ENCODE measurements around the gene EMX2. TPM values are rescaled to one million over a fixed set of nuclear protein-coding genes. Genes with fewer than 3 reads are reported as not detected.
A peak's percentile ranks its signal among the peaks of the same experiment; 100 is the strongest.

EMX2 gene
- total and polyA plus RNA-seq, 2 of the 13 experiments (the other 11 are each of a cell fraction or from before 2014, with no cell fraction given) = not detected

DNA sequence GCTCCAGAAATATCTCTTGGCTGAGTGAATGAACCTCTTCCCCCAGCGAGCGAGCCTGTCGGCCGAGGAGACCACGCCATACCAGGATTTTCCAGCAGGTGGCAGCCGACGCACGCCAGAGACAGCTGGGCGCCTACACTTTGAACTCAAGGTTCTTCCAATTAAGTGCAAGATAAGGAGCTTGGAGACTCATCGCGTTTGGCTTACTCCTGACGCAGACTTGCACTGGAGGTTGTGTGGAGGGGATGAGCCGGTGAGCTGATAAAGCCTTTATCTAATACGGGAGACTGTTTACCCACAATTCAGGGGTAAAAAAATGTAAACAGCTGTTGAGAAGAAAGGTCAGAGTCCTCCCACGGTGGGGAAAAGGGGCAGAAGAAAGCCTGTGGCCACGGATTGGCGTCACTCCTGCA, 45.9 kb upstream of the EMX2 start (continued):
- TF ChIP-seq, protein P1, sequence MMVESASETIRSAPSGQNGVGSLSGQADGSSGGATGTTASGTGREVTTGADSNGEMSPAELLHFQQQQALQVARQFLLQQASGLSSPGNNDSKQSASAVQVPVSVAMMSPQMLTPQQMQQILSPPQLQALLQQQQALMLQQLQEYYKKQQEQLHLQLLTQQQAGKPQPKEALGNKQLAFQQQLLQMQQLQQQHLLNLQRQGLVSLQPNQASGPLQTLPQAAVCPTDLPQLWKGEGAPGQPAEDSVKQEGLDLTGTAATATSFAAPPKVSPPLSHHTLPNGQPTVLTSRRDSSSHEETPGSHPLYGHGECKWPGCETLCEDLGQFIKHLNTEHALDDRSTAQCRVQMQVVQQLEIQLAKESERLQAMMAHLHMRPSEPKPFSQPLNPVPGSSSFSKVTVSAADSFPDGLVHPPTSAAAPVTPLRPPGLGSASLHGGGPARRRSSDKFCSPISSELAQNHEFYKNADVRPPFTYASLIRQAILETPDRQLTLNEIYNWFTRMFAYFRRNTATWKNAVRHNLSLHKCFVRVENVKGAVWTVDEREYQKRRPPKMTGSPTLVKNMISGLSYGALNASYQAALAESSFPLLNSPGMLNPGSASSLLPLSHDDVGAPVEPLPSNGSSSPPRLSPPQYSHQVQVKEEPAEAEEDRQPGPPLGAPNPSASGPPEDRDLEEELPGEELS (CRISPR knock-in tag; IDR thresholded peaks at IDR 0.05) = peak; percentile 77
- no peak for TF ChIP-seq SRSF4 (IDR thresholded peaks at IDR 0.05; ENCODE audit: low read depth, low read length, poor library complexity, severe bottlenecking)
- TF ChIP-seq, protein P2, sequence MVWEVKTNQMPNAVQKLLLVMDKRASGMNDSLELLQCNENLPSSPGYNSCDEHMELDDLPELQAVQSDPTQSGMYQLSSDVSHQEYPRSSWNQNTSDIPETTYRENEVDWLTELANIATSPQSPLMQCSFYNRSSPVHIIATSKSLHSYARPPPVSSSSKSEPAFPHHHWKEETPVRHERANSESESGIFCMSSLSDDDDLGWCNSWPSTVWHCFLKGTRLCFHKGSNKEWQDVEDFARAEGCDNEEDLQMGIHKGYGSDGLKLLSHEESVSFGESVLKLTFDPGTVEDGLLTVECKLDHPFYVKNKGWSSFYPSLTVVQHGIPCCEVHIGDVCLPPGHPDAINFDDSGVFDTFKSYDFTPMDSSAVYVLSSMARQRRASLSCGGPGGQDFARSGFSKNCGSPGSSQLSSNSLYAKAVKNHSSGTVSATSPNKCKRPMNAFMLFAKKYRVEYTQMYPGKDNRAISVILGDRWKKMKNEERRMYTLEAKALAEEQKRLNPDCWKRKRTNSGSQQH (CRISPR knock-in tag; IDR thresholded peaks at IDR 0.05; ENCODE audit: low read depth) = no peak
- TF ChIP-seq, protein P3, sequence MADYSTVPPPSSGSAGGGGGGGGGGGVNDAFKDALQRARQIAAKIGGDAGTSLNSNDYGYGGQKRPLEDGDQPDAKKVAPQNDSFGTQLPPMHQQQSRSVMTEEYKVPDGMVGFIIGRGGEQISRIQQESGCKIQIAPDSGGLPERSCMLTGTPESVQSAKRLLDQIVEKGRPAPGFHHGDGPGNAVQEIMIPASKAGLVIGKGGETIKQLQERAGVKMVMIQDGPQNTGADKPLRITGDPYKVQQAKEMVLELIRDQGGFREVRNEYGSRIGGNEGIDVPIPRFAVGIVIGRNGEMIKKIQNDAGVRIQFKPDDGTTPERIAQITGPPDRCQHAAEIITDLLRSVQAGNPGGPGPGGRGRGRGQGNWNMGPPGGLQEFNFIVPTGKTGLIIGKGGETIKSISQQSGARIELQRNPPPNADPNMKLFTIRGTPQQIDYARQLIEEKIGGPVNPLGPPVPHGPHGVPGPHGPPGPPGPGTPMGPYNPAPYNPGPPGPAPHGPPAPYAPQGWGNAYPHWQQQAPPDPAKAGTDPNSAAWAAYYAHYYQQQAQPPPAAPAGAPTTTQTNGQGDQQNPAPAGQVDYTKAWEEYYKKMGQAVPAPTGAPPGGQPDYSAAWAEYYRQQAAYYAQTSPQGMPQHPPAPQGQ (CRISPR knock-in tag; IDR thresholded peaks at IDR 0.05; ENCODE audit: borderline replicate concordance) = no peak
- TF ChIP-seq, protein P4, sequence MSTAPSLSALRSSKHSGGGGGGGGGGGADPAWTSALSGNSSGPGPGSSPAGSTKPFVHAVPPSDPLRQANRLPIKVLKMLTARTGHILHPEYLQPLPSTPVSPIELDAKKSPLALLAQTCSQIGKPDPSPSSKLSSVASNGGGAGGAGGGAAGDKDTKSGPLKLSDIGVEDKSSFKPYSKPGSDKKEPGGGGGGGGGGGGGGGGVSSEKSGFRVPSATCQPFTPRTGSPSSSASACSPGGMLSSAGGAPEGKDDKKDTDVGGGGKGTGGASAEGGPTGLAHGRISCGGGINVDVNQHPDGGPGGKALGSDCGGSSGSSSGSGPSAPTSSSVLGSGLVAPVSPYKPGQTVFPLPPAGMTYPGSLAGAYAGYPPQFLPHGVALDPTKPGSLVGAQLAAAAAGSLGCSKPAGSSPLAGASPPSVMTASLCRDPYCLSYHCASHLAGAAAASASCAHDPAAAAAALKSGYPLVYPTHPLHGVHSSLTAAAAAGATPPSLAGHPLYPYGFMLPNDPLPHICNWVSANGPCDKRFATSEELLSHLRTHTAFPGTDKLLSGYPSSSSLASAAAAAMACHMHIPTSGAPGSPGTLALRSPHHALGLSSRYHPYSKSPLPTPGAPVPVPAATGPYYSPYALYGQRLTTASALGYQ (CRISPR knock-in tag; IDR thresholded peaks at IDR 0.05) = no peak
- TF ChIP-seq, protein P5, sequence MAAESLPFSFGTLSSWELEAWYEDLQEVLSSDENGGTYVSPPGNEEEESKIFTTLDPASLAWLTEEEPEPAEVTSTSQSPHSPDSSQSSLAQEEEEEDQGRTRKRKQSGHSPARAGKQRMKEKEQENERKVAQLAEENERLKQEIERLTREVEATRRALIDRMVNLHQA (CRISPR knock-in tag; IDR thresholded peaks at IDR 0.05) = no peak
- TF ChIP-seq, protein P6, sequence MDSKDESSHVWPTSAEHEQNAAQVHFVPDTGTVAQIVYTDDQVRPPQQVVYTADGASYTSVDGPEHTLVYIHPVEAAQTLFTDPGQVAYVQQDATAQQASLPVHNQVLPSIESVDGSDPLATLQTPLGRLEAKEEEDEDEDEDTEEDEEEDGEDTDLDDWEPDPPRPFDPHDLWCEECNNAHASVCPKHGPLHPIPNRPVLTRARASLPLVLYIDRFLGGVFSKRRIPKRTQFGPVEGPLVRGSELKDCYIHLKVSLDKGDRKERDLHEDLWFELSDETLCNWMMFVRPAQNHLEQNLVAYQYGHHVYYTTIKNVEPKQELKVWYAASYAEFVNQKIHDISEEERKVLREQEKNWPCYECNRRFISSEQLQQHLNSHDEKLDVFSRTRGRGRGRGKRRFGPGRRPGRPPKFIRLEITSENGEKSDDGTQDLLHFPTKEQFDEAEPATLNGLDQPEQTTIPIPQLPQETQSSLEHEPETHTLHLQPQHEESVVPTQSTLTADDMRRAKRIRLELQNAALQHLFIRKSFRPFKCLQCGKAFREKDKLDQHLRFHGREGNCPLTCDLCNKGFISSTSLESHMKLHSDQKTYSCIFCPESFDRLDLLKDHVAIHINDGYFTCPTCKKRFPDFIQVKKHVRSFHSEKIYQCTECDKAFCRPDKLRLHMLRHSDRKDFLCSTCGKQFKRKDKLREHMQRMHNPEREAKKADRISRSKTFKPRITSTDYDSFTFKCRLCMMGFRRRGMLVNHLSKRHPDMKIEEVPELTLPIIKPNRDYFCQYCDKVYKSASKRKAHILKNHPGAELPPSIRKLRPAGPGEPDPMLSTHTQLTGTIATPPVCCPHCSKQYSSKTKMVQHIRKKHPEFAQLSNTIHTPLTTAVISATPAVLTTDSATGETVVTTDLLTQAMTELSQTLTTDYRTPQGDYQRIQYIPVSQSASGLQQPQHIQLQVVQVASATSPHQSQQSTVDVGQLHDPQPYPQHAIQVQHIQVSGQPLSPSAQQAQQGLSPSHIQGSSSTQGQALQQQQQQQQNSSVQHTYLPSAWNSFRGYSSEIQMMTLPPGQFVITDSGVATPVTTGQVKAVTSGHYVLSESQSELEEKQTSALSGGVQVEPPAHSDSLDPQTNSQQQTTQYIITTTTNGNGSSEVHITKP (CRISPR knock-in tag; IDR thresholded peaks at IDR 0.05; ENCODE audit: low read depth) = no peak
- TF ChIP-seq ZNF577 (CRISPR knock-in tag; IDR thresholded peaks at IDR 0.05; ENCODE audit: borderline replicate concordance, low read depth) = no peak
- no peak for TF ChIP-seq ZNF383 (CRISPR knock-in tag; IDR thresholded peaks at IDR 0.05; ENCODE audit: borderline replicate concordance)
- TF ChIP-seq SNAI1 (CRISPR knock-in tag; IDR thresholded peaks at IDR 0.05; ENCODE audit: borderline replicate concordance) = no peak
- peak; percentile 48 for TF ChIP-seq CBX1 (IDR thresholded peaks at IDR 0.05; ENCODE audit: low read depth)
- 0 out of 2 replicates have a peak, but pooled peaks have one; percentile 14 for TF ChIP-seq HDAC2 (CRISPR knock-in tag; IDR thresholded peaks at IDR 0.05)
- TF ChIP-seq RXRB (CRISPR knock-in tag; IDR thresholded peaks at IDR 0.05; ENCODE audit: borderline replicate concordance) = no peak
- 0 out of 2 replicates have a peak, but pooled peaks have one; percentile 35 for TF ChIP-seq ZSCAN31 (CRISPR knock-in tag; IDR thresholded peaks at IDR 0.05; ENCODE audit: low read depth)
- peak; percentile 33 for TF ChIP-seq SKI (IDR thresholded peaks at IDR 0.05; ENCODE audit: partially characterized antibody)
- TF ChIP-seq ARID2 (CRISPR knock-in tag; IDR thresholded peaks at IDR 0.05; ENCODE audit: borderline replicate concordance) = no peak
